Activated CD4-positive, alpha-beta memory T cell treated with anti-CD3 and anti-CD28 coated beads for 36 hours (primary cell): ENCODE data around the gene GLRA2. TPM values are rescaled to one million over a fixed set of nuclear protein-coding genes. Genes with fewer than 3 reads are reported as not detected.

Source experiments
- CTCF ChIA-PET: fragments of 350-600 bp; sonication (Branson Sonifier 250); formaldehyde crosslinking; loops from one replicate; lab custom pipeline; 2021; ENCODE audit warnings: antibody characterized with exemption, inconsistent platforms; lab: Charles Lee
- POLR2A ChIA-PET: fragments of 350-600 bp; sonication (Branson Sonifier 250); formaldehyde crosslinking; loops from one replicate; lab custom pipeline; 2021; ENCODE audit warnings: antibody characterized with exemption; lab: Charles Lee
- DNase-seq: peaks from one replicate; pipeline ENCODE4 v3.0.0-alpha.2; 2020
- H3K27ac Mint-ChIP-seq: one replicate; pipeline ENCODE4 v1.8.0; 2021; ENCODE audit warnings: mixed read lengths
- H3K27me3 Mint-ChIP-seq: one replicate; pipeline ENCODE4 v1.8.0; 2021; ENCODE audit warnings: mixed read lengths
- H3K36me3 Mint-ChIP-seq: one replicate; pipeline ENCODE4 v1.8.0; 2021; ENCODE audit warnings: mixed read lengths
- H3K4me1 Mint-ChIP-seq: one replicate; pipeline ENCODE4 v1.8.0; 2021; ENCODE audit warnings: low read depth, mixed read lengths
- H3K4me3 Mint-ChIP-seq: one replicate; pipeline ENCODE4 v1.8.0; 2021; ENCODE audit warnings: mild to moderate bottlenecking, mixed read lengths
- H3K9me3 Mint-ChIP-seq: one replicate; pipeline ENCODE4 v1.8.0; 2021; ENCODE audit warnings: mixed read lengths
- intact Hi-C: fragments of 100-400 bp; cut with micrococcal nuclease; formaldehyde crosslinking; loops from one replicate; pipeline ENCODE4 v1.15.1; 2023
- total RNA-seq, 2 experiments: library from RNA; stranded (reverse); gene quantifications; one replicate each; pipeline ENCODE4 v1.2.3, GENCODE V29; 2021

The GLRA2 gene
- total RNA-seq, 2 experiments from 2014 or later = not detected

GRCh38 chrX:14528629-14529289, 577 bp upstream of the GLRA2 start:
- ChIA-PET CTCF (interaction anchor here (0.5 to 1.2 kb wide), 6 partner anchors 181 to 620 kb away, joined by 3 to 4 read pairs (median 3); no protein-coding TSS in a partner anchor), POLR2A (no interaction called here)
- Mint-ChIP-seq H3K27me3 (peaks cover 2% of the 10 kb centered on the region), H3K9me3 (no peaks in the 10 kb centered on the region), H3K4me3 (no peak overlapping the region), H3K27ac (no peak overlapping the region), H3K4me1 (peaks cover 4% of the 10 kb centered on the region), H3K36me3 (no peaks in the 10 kb centered on the region)
- intact Hi-C loops = loop anchor here (1.0 to 10.0 kb wide), 4 partner anchors 433 to 916 kb away; no protein-coding TSS in a partner anchor
- DNase-seq = peak; percentile 65

GRCh38 chrX:14533867-14534266, 4.5 kb downstream of the GLRA2 start:
- Mint-ChIP-seq H3K9me3 (no peaks in the 10 kb centered on the region), H3K4me3 (no peak overlapping the region), H3K4me1 (peaks cover 4% of the 10 kb centered on the region), H3K27ac (no peak overlapping the region), H3K27me3 (peaks cover 6% of the 10 kb centered on the region), H3K36me3 (no peaks in the 10 kb centered on the region)
- no peak for DNase-seq
- POLR2A ChIA-PET = no interaction called here
- CTCF ChIA-PET = no interaction called here
- intact Hi-C loops = no loop called here

GRCh38 chrX:14546190-14546589, 16.9 kb downstream of the GLRA2 start:
- no peaks in the 10 kb centered on the region for H3K4me1 Mint-ChIP-seq
- no peak overlapping the region for H3K4me3 Mint-ChIP-seq
- H3K27me3 Mint-ChIP-seq = no peaks in the 10 kb centered on the region
- ChIA-PET CTCF (no interaction called here), POLR2A (no interaction called here)
- no peaks in the 10 kb centered on the region for H3K36me3 Mint-ChIP-seq
- H3K9me3 Mint-ChIP-seq = no peaks in the 10 kb centered on the region
- no peak for DNase-seq
- no peak overlapping the region for H3K27ac Mint-ChIP-seq
- intact Hi-C loops = no loop called here

GRCh38 chrX:14554131-14554715, 24.9 kb downstream of the GLRA2 start:
- CTCF ChIA-PET = no interaction called here
- H3K4me1 Mint-ChIP-seq = no peaks in the 10 kb centered on the region
- no peak for DNase-seq
- no peaks in the 10 kb centered on the region for H3K36me3 Mint-ChIP-seq
- no peaks in the 10 kb centered on the region for H3K9me3 Mint-ChIP-seq
- intact Hi-C loops = no loop called here
- no peak overlapping the region for H3K27ac Mint-ChIP-seq
- POLR2A ChIA-PET = no interaction called here
- H3K27me3 Mint-ChIP-seq = peaks cover 6% of the 10 kb centered on the region
- H3K4me3 Mint-ChIP-seq = no peak overlapping the region

GRCh38 chrX:14564058-14564457, 34.7 kb downstream of the GLRA2 start:
- Mint-ChIP-seq H3K4me3 (no peak overlapping the region), H3K27ac (no peak overlapping the region), H3K4me1 (no peaks in the 10 kb centered on the region), H3K27me3 (peaks cover 2% of the 10 kb centered on the region), H3K9me3 (peaks cover 20% of the 10 kb centered on the region), H3K36me3 (no peaks in the 10 kb centered on the region)
- intact Hi-C loops = no loop called here
- ChIA-PET POLR2A (no interaction called here), CTCF (no interaction called here)
- DNase-seq = no peak

GRCh38 chrX:14573161-14573560, 43.8 kb downstream of the GLRA2 start:
- POLR2A ChIA-PET = no interaction called here
- intact Hi-C loops = no loop called here

GRCh38 chrX:14581081-14581480, 51.7 kb downstream of the GLRA2 start:
- CTCF ChIA-PET = no interaction called here
- DNase-seq = no peak
- POLR2A ChIA-PET = no interaction called here
- no peak overlapping the region for H3K27ac Mint-ChIP-seq
- no peaks in the 10 kb centered on the region for H3K9me3 Mint-ChIP-seq
- H3K36me3 Mint-ChIP-seq = no peaks in the 10 kb centered on the region
- no peaks in the 10 kb centered on the region for H3K27me3 Mint-ChIP-seq
- intact Hi-C loops = no loop called here
- H3K4me3 Mint-ChIP-seq = no peak overlapping the region
- H3K4me1 Mint-ChIP-seq = no peaks in the 10 kb centered on the region

More at GRCh38 chrX:14573161-14573560, 43.8 kb downstream of the GLRA2 start:
- Mint-ChIP-seq H3K4me3 (no peak overlapping the region), H3K4me1 (no peaks in the 10 kb centered on the region), H3K27ac (no peak overlapping the region), H3K27me3 (no peaks in the 10 kb centered on the region), H3K9me3 (no peaks in the 10 kb centered on the region), H3K36me3 (no peaks in the 10 kb centered on the region)
- no peak for DNase-seq
- CTCF ChIA-PET = no interaction called here

- DNase-seq = no peak
- H3K4me1 Mint-ChIP-seq = no peaks in the 10 kb centered on the region
- no peaks in the 10 kb centered on the region for H3K9me3 Mint-ChIP-seq
- H3K4me3 Mint-ChIP-seq = no peak overlapping the region
- intact Hi-C loops = no loop called here
- ChIA-PET CTCF (interaction anchor here (0.6 kb wide), 1 partner anchor 871 kb away, joined by 4 read pairs; no protein-coding TSS in a partner anchor), POLR2A (no interaction called here)
- H3K27me3 Mint-ChIP-seq = peaks cover 1% of the 10 kb centered on the region
- H3K36me3 Mint-ChIP-seq = no peaks in the 10 kb centered on the region
- no peak overlapping the region for H3K27ac Mint-ChIP-seq
Observed at GRCh38 chrX:14584548-14584947, 55.2 kb downstream of the GLRA2 start.

GRCh38 chrX:14590216-14590615, 60.9 kb downstream of the GLRA2 start:
- Mint-ChIP-seq H3K4me1 (no peaks in the 10 kb centered on the region), H3K27ac (no peak overlapping the region), H3K9me3 (no peaks in the 10 kb centered on the region), H3K36me3 (no peaks in the 10 kb centered on the region), H3K4me3 (no peak overlapping the region), H3K27me3 (peaks cover 1% of the 10 kb centered on the region)
- POLR2A ChIA-PET = no interaction called here
- CTCF ChIA-PET = no interaction called here
- DNase-seq = no peak
- intact Hi-C loops = no loop called here

GRCh38 chrX:14590693-14591424, 61.5 kb downstream of the GLRA2 start:
- H3K27ac Mint-ChIP-seq = no peak overlapping the region
- no peak for DNase-seq
- CTCF ChIA-PET = no interaction called here
- POLR2A ChIA-PET = no interaction called here
- H3K4me3 Mint-ChIP-seq = no peak overlapping the region
- no peaks in the 10 kb centered on the region for H3K36me3 Mint-ChIP-seq
- intact Hi-C loops = no loop called here
- no peaks in the 10 kb centered on the region for H3K4me1 Mint-ChIP-seq
- H3K27me3 Mint-ChIP-seq = peaks cover 1% of the 10 kb centered on the region
- H3K9me3 Mint-ChIP-seq = no peaks in the 10 kb centered on the region

- Mint-ChIP-seq H3K36me3 (no peaks in the 10 kb centered on the region), H3K4me3 (no peak overlapping the region), H3K27me3 (peaks cover 1% of the 10 kb centered on the region), H3K27ac (no peak overlapping the region), H3K9me3 (no peaks in the 10 kb centered on the region), H3K4me1 (no peaks in the 10 kb centered on the region)
- intact Hi-C loops = no loop called here
- no peak for DNase-seq
- POLR2A ChIA-PET = no interaction called here
- CTCF ChIA-PET = no interaction called here
Observed at GRCh38 chrX:14591976-14592375, 62.6 kb downstream of the GLRA2 start.

- Mint-ChIP-seq H3K27ac (no peak overlapping the region), H3K27me3 (no peaks in the 10 kb centered on the region), H3K36me3 (no peaks in the 10 kb centered on the region), H3K9me3 (no peaks in the 10 kb centered on the region), H3K4me1 (no peaks in the 10 kb centered on the region), H3K4me3 (no peak overlapping the region)
- ChIA-PET CTCF (no interaction called here), POLR2A (no interaction called here)
- DNase-seq = no peak
- intact Hi-C loops = no loop called here
Observed at GRCh38 chrX:14594521-14594920, 65.2 kb downstream of the GLRA2 start.
